Osteocyte (in vitro differentiated cells): ENCODE data around the gene NTN1. TPM values are rescaled to one million over a fixed set of nuclear protein-coding genes. Genes with fewer than 3 reads are reported as not detected.
A peak's percentile ranks its signal among the peaks of the same experiment; 100 is the strongest.

Source experiments
- DNase-seq: peaks from one replicate; pipeline ENCODE4 v3.0.0; 2021; ENCODE audit warnings: mixed read lengths; ENCODE audit not compliant: unreplicated experiment; ENCODE audit errors: extremely low spot score
- H3K27ac Mint-ChIP-seq: one replicate; pipeline ENCODE4 v1.8.0; 2021; ENCODE audit warnings: mild to moderate bottlenecking, mixed read lengths; ENCODE audit not compliant: unreplicated experiment
- H3K27me3 Mint-ChIP-seq: one replicate; pipeline ENCODE4 v1.8.0; 2021; ENCODE audit warnings: mixed read lengths; ENCODE audit not compliant: unreplicated experiment
- H3K36me3 Mint-ChIP-seq: one replicate; pipeline ENCODE4 v1.8.0; 2021; ENCODE audit warnings: mixed read lengths; ENCODE audit not compliant: unreplicated experiment
- H3K4me1 Mint-ChIP-seq: one replicate; pipeline ENCODE4 v1.8.0; 2021; ENCODE audit warnings: mixed read lengths; ENCODE audit not compliant: unreplicated experiment
- H3K4me3 Mint-ChIP-seq: one replicate; pipeline ENCODE4 v1.8.0; 2021; ENCODE audit warnings: mild to moderate bottlenecking, moderate library complexity, mixed read lengths; ENCODE audit not compliant: unreplicated experiment
- H3K9me3 Mint-ChIP-seq: one replicate; pipeline ENCODE4 v1.8.0; 2021; ENCODE audit warnings: mixed read lengths; ENCODE audit not compliant: unreplicated experiment
- total RNA-seq: library from RNA; stranded (reverse); gene quantifications from 2 replicates; pipeline ENCODE4 v1.2.1, GENCODE V29; 2021
- TF ChIP-seq, protein P1 (sequence below): fragments of 200-600 bp; sonication (generic); IDR thresholded peaks from 2 replicates; pipeline ENCODE4 v1.5.0; 2021; ENCODE audit warnings: antibody characterized with exemption, mild to moderate bottlenecking, moderate library complexity

The NTN1 gene
- total RNA-seq, 1 donor from 2014 or later, result 21.4 TPM

- TF ChIP-seq, protein P1, sequence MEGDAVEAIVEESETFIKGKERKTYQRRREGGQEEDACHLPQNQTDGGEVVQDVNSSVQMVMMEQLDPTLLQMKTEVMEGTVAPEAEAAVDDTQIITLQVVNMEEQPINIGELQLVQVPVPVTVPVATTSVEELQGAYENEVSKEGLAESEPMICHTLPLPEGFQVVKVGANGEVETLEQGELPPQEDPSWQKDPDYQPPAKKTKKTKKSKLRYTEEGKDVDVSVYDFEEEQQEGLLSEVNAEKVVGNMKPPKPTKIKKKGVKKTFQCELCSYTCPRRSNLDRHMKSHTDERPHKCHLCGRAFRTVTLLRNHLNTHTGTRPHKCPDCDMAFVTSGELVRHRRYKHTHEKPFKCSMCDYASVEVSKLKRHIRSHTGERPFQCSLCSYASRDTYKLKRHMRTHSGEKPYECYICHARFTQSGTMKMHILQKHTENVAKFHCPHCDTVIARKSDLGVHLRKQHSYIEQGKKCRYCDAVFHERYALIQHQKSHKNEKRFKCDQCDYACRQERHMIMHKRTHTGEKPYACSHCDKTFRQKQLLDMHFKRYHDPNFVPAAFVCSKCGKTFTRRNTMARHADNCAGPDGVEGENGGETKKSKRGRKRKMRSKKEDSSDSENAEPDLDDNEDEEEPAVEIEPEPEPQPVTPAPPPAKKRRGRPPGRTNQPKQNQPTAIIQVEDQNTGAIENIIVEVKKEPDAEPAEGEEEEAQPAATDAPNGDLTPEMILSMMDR, result no peak
- no peaks in the 10 kb centered on the region for H3K27me3 Mint-ChIP-seq
- no peak for DNase-seq
- H3K4me3 Mint-ChIP-seq, result no peak overlapping the region
- H3K4me1 Mint-ChIP-seq, result peaks cover 4% of the 10 kb centered on the region
- no peaks in the 10 kb centered on the region for H3K9me3 Mint-ChIP-seq
- H3K27ac Mint-ChIP-seq, result peak overlapping the region; percentile 23
- no peaks in the 10 kb centered on the region for H3K36me3 Mint-ChIP-seq
Measured at GRCh38 chr17:9292561-9292941, 271.2 kb downstream of the NTN1 start.

Other genes starting within 250 kb of the NTN1 start
- not detected in 2 replicates for gene MFSD6L, start 222.1 kb upstream of the NTN1 start, total RNA-seq
- not detected in 2 replicates for gene PIK3R6, start 153.8 kb upstream of the NTN1 start, total RNA-seq
- not detected in 2 replicates for gene PIK3R5, start 55.8 kb upstream of the NTN1 start, total RNA-seq